Activated T-helper 1 cell treated with anti-CD3 and anti-CD28 coated beads, Interleukin-12 subunit alpha, Interleukin-12 subunit beta, Interleukin-2, Interleukin-4 antibody, amounts not matched to agents 30 ng/mL and 10 ng/mL and 1 ng/mL, durations not matched to agents 14 hours and 24 hours and 36 hours (primary cell): ENCODE measurements around the gene FHL1. TPM values are rescaled to one million over a fixed set of nuclear protein-coding genes. Genes with fewer than 3 reads are reported as not detected.
A peak's percentile ranks its signal among the peaks of the same experiment; 100 is the strongest.

Experiments
- DNase-seq: peaks from one replicate; pipeline ENCODE4 v3.0.0; 2021; ENCODE audit warnings: low spot score
- H3K27ac Mint-ChIP-seq: one replicate; pipeline ENCODE4 v1.8.0; 2021; ENCODE audit warnings: mild to moderate bottlenecking, mixed read lengths
- H3K27me3 Mint-ChIP-seq: one replicate; pipeline ENCODE4 v1.8.0; 2022; ENCODE audit warnings: mild to moderate bottlenecking, moderate library complexity, mixed read lengths; ENCODE audit not compliant: insufficient read depth
- H3K36me3 Mint-ChIP-seq: one replicate; pipeline ENCODE4 v1.8.0; 2021; ENCODE audit warnings: low read depth, mixed read lengths
- H3K4me1 Mint-ChIP-seq: one replicate; pipeline ENCODE4 v1.8.0; 2021; ENCODE audit warnings: low read depth, mixed read lengths
- H3K4me3 Mint-ChIP-seq: one replicate; pipeline ENCODE4 v1.8.0; 2021; ENCODE audit warnings: mild to moderate bottlenecking, moderate library complexity, mixed read lengths
- H3K9me3 Mint-ChIP-seq: one replicate; pipeline ENCODE4 v1.8.0; 2021; ENCODE audit warnings: mixed read lengths
- intact Hi-C: fragments of 100-400 bp; cut with micrococcal nuclease; formaldehyde crosslinking; loops from one replicate; pipeline ENCODE4 v1.15.1; 2024
- total RNA-seq: library from RNA; stranded (reverse); gene quantifications from 2 replicates; pipeline ENCODE4 v1.2.3, GENCODE V29; 2022

The FHL1 gene
- total RNA-seq, 1 donor from 2014 or later, result 8.7 TPM

- no peak overlapping the region for H3K4me3 Mint-ChIP-seq
- peaks cover 2% of the 10 kb centered on the region for H3K36me3 Mint-ChIP-seq
- H3K9me3 Mint-ChIP-seq, result no peaks in the 10 kb centered on the region
- no peak overlapping the region for H3K27ac Mint-ChIP-seq
- H3K27me3 Mint-ChIP-seq, result no peaks in the 10 kb centered on the region
- DNase-seq, result no peak
- intact Hi-C loops, result no loop called here
- no peaks in the 10 kb centered on the region for H3K4me1 Mint-ChIP-seq
These were observed 29.1 kb downstream of the FHL1 start for GRCh38 chrX:136176399-136176825.

GRCh38 chrX:136179133-136179532, 31.8 kb downstream of the FHL1 start:
- H3K27me3 Mint-ChIP-seq, result no peaks in the 10 kb centered on the region
- DNase-seq, result no peak
- H3K9me3 Mint-ChIP-seq, result no peaks in the 10 kb centered on the region
- no peaks in the 10 kb centered on the region for H3K4me1 Mint-ChIP-seq
- peaks cover 2% of the 10 kb centered on the region for H3K36me3 Mint-ChIP-seq
- no peak overlapping the region for H3K4me3 Mint-ChIP-seq
- no peak overlapping the region for H3K27ac Mint-ChIP-seq
- intact Hi-C loops, result no loop called here

GRCh38 chrX:136182414-136182813, 35.1 kb downstream of the FHL1 start:
- no peak for DNase-seq
- Mint-ChIP-seq H3K4me1 (no peaks in the 10 kb centered on the region), H3K27me3 (no peaks in the 10 kb centered on the region), H3K9me3 (no peaks in the 10 kb centered on the region), H3K27ac (no peak overlapping the region), H3K4me3 (no peak overlapping the region), H3K36me3 (no peaks in the 10 kb centered on the region)
- intact Hi-C loops, result no loop called here

GRCh38 chrX:136183172-136183571, 35.8 kb downstream of the FHL1 start:
- H3K27me3 Mint-ChIP-seq, result no peaks in the 10 kb centered on the region
- no peaks in the 10 kb centered on the region for H3K9me3 Mint-ChIP-seq
- intact Hi-C loops, result no loop called here
- no peak for DNase-seq
- no peak overlapping the region for H3K27ac Mint-ChIP-seq
- no peaks in the 10 kb centered on the region for H3K4me1 Mint-ChIP-seq
- no peaks in the 10 kb centered on the region for H3K36me3 Mint-ChIP-seq
- H3K4me3 Mint-ChIP-seq, result no peak overlapping the region

GRCh38 chrX:136183917-136184316, 36.6 kb downstream of the FHL1 start:
- H3K27ac Mint-ChIP-seq, result no peak overlapping the region

GRCh38 chrX:136185401-136186022, 38.2 kb downstream of the FHL1 start:
- intact Hi-C loops, result no loop called here

More at GRCh38 chrX:136183917-136184316, 36.6 kb downstream of the FHL1 start:
- Mint-ChIP-seq H3K9me3 (no peaks in the 10 kb centered on the region), H3K36me3 (no peaks in the 10 kb centered on the region), H3K27me3 (no peaks in the 10 kb centered on the region), H3K4me1 (no peaks in the 10 kb centered on the region), H3K4me3 (no peak overlapping the region)
- no peak for DNase-seq
- intact Hi-C loops, result no loop called here

GRCh38 chrX:136186023-136186413, 38.7 kb downstream of the FHL1 start:
- H3K4me1 Mint-ChIP-seq, result peaks cover 3% of the 10 kb centered on the region

More at GRCh38 chrX:136185401-136186022, 38.2 kb downstream of the FHL1 start:
- H3K9me3 Mint-ChIP-seq, result no peaks in the 10 kb centered on the region
- H3K4me1 Mint-ChIP-seq, result no peaks in the 10 kb centered on the region
- H3K36me3 Mint-ChIP-seq, result no peaks in the 10 kb centered on the region
- no peaks in the 10 kb centered on the region for H3K27me3 Mint-ChIP-seq
- no peak overlapping the region for H3K4me3 Mint-ChIP-seq
- no peak overlapping the region for H3K27ac Mint-ChIP-seq
- DNase-seq, result no peak

GRCh38 chrX:136189222-136189621, 41.9 kb downstream of the FHL1 start:
- DNase-seq, result no peak
- no peaks in the 10 kb centered on the region for H3K9me3 Mint-ChIP-seq
- H3K4me1 Mint-ChIP-seq, result peaks cover 35% of the 10 kb centered on the region
- H3K4me3 Mint-ChIP-seq, result no peak overlapping the region
- H3K27me3 Mint-ChIP-seq, result no peaks in the 10 kb centered on the region
- H3K36me3 Mint-ChIP-seq, result no peaks in the 10 kb centered on the region
- intact Hi-C loops, result no loop called here
- H3K27ac Mint-ChIP-seq, result no peak overlapping the region

More at GRCh38 chrX:136186023-136186413, 38.7 kb downstream of the FHL1 start:
- Mint-ChIP-seq H3K36me3 (no peaks in the 10 kb centered on the region), H3K27me3 (no peaks in the 10 kb centered on the region), H3K9me3 (no peaks in the 10 kb centered on the region), H3K27ac (no peak overlapping the region), H3K4me3 (no peak overlapping the region)
- intact Hi-C loops, result no loop called here
- DNase-seq, result no peak

GRCh38 chrX:136190038-136190713, 42.8 kb downstream of the FHL1 start:
- intact Hi-C loops, result no loop called here
- Mint-ChIP-seq H3K9me3 (no peaks in the 10 kb centered on the region), H3K27me3 (no peaks in the 10 kb centered on the region)

GRCh38 chrX:136191171-136191570, 43.8 kb downstream of the FHL1 start:
- intact Hi-C loops, result no loop called here
- H3K36me3 Mint-ChIP-seq, result no peaks in the 10 kb centered on the region
- no peak for DNase-seq
- no peaks in the 10 kb centered on the region for H3K27me3 Mint-ChIP-seq
- H3K4me1 Mint-ChIP-seq, result peaks cover 46% of the 10 kb centered on the region
- no peak overlapping the region for H3K27ac Mint-ChIP-seq
- H3K9me3 Mint-ChIP-seq, result no peaks in the 10 kb centered on the region
- no peak overlapping the region for H3K4me3 Mint-ChIP-seq

More at GRCh38 chrX:136190038-136190713, 42.8 kb downstream of the FHL1 start:
- no peak for DNase-seq
- no peak overlapping the region for H3K27ac Mint-ChIP-seq
- H3K36me3 Mint-ChIP-seq, result no peaks in the 10 kb centered on the region
- H3K4me1 Mint-ChIP-seq, result peaks cover 36% of the 10 kb centered on the region
- no peak overlapping the region for H3K4me3 Mint-ChIP-seq

- Mint-ChIP-seq H3K4me3 (peak overlapping the region; percentile 50), H3K27ac (peak overlapping the region; percentile 67), H3K9me3 (no peaks in the 10 kb centered on the region), H3K27me3 (no peaks in the 10 kb centered on the region), H3K4me1 (peaks cover 49% of the 10 kb centered on the region), H3K36me3 (no peaks in the 10 kb centered on the region)
- DNase-seq, result no peak
- intact Hi-C loops, result no loop called here
These were observed 44.8 kb downstream of the FHL1 start for GRCh38 chrX:136192135-136192534.

- Mint-ChIP-seq H3K4me3 (peak overlapping the region; percentile 71), H3K36me3 (no peaks in the 10 kb centered on the region), H3K27ac (peak overlapping the region; percentile 82), H3K4me1 (peaks cover 49% of the 10 kb centered on the region), H3K9me3 (no peaks in the 10 kb centered on the region), H3K27me3 (no peaks in the 10 kb centered on the region)
- intact Hi-C loops, result no loop called here
- DNase-seq, result no peak
These were observed 45.6 kb downstream of the FHL1 start for GRCh38 chrX:136192839-136193414.

- no peaks in the 10 kb centered on the region for H3K27me3 Mint-ChIP-seq
- H3K27ac Mint-ChIP-seq, result peak overlapping the region; percentile 82
- no peaks in the 10 kb centered on the region for H3K9me3 Mint-ChIP-seq
- DNase-seq, result peak; percentile 1
- H3K4me1 Mint-ChIP-seq, result peaks cover 49% of the 10 kb centered on the region
- peak overlapping the region; percentile 71 for H3K4me3 Mint-ChIP-seq
- no peaks in the 10 kb centered on the region for H3K36me3 Mint-ChIP-seq
- intact Hi-C loops, result no loop called here
These were observed 46.4 kb downstream of the FHL1 start for GRCh38 chrX:136193771-136194170.
